HG03196 (cell line): ENCODE data around the gene PRKCH.

Experiments used
- ATAC-seq: cut with Tn5 transposase; IDR thresholded peaks from one replicate; pipeline ENCODE4 v1.9.1; 2021; ENCODE audit not compliant: unreplicated experiment

The PRKCH gene

DNA sequence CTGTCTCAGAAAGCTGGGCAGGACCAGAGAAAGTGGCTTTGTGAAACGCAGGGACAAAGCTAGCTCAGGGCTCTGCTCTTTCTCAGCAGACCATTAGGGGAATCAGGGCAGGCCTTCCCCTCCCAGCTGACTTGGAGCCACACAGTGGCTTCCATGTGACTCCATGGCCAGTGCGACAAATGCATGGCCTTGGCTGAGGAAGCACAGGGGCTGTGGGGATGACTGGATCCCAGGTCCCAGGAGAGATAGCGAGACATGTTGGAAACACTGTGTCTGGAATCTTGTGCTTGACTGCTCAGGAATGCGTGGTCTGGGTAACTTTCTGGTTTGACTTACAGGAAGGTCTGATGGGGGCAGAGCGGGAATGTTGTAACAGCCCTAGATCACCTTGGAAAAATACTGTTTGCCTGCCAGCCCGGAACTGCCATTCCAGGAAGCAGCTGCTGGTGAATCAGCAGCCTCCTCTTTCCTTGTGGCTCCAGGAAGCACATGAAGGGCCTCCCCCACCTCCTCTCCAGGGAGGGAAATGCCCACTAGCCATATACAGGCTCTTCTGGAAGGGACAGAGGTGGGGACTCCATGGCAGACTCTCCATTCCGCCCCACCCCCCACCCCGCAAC, 240.4 kb downstream of the PRKCH start:
- no peak for ATAC-seq

DNA sequence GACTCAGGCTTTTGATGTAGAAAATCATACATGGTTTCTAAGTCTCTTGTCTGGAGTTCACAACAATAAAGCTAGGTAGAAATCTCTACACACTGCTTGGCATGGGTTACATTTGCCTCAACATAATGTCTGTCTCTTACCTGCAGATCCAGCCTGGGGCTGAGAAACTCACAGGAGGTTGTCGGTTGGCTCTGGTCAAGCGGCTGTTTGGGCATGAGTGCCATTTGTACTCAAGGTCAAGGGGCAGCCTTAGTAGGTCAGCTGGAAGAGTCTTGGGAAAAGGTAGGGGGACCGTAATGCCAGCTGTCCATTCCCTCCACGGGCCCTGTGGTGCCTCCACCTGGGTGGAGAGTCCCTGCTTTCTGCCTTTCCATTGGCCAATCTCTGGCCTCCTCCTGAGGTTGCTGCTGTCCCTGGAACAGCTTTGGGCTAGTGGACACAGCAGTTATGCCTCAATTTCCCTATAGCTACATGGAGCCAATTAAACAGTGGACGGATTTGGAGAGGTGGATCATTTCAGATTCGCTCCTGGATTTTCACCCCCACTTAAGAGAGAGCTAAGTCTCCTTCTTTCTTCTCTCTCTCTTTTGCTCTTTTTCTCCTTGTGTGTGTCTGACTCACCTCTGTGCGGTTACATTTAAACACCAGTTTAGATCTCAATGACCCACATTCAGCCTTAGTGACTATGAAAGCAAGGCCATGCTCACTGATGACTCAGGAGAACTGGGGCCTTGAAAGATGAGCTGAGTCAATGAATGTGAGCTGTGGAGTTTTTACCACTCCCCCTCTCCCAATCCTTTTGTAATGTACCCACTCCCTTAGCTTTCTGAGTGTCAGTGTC, 241.2 kb downstream of the PRKCH start:
- no peak for ATAC-seq

DNA sequence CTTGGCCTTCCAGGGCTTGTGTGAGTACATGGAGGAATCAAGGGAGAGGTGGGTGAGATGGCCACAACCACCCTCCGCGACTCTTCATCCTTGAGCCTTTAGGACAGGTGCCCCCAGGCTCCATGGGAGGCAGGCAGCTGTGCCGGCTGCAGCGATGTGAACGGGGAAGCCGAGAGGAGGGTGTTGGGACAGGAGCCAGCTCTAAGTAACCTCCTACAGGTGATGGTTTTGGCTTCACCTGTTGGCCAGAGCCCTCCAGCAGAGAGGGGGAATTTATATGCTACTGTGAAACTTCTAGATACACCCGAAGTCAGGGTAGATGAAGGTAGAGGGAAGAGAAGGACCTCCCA, 241.8 kb downstream of the PRKCH start:
- no peak for ATAC-seq

DNA sequence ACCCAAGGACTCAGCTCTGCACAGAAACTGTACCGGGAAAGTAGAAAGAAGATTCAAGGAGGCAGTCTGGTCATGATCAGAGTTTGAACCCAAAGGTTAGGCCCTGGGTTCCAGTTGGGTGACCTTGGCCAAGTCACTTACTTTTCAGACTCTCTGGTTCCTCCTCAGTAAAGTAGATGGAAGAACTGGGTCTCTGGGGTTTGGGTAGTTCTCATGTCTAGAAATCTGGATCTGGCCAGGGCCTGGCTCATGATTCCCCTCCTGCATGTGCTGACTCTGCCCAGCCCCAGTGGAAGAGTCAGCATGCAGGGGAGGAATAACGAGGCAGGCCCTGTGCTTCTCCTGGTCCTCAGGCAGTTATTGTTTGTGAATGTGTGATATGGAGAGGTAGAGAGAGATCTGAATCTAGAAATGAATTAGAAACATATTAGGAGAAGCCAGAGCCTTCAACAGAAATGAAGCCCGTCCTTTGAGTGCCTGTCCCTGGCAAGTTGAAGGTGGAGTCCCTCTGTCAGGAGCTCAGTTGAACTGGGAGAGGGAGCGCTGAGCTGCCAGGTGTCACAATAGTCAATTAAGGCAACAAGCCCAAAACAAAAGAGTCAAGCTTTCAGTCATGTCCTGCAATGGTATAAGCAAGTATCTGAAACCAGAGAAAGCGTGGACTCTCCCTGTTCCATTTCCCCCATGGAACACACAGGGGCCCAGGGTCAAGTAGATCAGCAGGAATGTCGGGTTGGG, 242.7 kb downstream of the PRKCH start:
- ATAC-seq: no peak

DNA sequence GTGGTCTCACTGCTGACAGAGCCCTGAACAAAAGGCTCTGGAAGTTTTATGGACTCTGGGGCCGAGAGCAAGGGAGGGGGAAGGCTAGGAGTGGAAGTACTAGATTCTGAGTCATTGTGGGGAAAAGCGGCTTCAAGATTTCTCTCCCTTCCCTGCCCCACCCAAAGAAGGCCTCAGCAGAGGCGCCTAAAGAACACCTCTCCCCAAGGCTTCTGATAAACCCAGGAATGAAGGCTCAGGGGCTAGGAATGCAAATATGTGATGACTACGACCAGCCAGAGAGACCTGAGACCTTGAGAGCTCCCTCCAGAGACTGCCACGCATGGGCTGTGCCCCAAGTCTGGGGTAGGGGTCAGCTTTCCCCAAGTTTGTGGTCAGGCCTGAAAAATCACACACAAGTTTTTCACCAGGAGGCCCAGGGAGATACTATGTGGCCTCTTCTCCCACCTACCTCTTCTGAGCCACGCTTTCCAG, 243.3 kb downstream of the PRKCH start:
- ATAC-seq: no peak

DNA sequence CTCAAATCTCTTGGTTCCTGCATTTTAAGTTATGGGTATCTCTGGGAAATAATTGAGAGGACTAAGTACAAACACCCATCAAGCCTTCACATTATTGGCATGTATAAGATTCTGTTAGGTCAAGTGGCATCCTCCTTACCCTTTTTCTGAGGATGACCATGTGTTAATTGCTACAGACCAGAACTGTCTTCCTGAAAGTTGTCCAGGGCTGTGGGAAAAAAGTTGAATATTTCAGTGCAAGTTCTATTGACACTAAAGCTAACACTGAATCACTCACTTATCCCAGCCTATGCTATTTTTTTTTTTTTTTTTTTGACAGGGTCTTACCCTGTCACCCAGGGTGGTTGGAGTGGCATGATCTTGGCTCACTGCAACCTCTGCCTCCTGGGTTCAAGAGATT, 243.8 kb downstream of the PRKCH start:
- ATAC-seq: no peak

DNA sequence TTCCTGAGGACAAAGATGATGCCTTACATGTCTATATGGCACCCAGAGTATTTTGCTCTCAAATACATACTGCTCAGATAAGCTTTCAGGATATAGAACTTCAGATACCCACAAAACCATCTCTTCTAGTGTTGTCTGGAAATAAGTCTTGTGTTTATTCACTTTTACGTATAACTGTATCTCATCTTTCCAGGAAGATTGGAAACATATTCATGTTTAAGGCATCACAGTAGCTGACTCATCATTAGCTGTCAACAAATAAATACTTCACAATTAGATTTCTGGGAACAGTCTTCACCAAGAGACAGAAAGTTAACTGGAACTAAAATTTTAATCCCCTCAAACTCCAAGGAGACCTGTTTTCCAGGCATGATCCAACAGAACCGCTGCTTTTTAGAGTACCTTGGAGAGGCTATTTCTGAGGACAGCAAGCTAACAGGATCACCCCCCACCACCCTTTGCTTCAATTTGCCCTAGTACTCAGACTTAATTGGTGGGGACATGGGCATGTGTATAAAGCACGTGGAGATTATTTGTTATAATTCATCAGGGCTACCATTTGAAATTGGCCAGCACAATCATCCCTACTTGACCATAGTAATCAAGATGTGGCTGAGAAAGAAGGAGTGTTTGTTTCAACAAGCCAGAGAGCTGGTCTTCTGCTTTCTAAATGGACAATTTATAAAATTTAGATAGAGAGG, 244.6 kb downstream of the PRKCH start:
- no peak for ATAC-seq

DNA sequence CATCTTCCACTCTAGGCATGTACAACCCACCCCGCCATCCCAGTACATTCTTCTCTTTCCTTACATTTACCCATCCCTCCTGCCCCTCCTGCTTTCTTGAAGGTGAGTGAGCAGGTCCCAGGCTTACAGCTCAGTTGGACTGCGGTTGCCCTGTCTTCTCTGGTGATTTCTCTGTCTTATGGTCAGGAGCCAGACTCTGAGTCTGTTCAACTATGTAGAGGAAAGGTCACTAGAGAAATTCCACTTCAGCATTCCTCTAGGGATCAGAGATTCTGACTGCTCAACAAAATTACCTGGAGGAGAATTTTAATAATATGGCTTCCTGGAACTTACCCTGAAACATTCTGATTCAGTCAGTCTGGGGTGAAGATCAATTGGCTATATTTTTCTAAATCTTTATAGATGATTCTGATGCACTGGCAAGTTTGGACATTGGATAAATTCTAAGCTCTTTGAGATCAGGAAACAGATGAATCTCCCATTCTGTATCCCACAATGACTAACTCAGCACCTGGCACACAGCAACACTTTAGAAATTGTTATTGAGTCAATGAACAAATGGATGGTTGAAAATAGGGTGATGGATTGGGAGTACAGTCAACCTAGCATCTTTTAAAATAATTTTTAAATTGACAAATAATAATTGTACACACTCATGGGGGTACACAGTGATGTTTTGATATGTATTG, 245.3 kb downstream of the PRKCH start:
- no peak for ATAC-seq

DNA sequence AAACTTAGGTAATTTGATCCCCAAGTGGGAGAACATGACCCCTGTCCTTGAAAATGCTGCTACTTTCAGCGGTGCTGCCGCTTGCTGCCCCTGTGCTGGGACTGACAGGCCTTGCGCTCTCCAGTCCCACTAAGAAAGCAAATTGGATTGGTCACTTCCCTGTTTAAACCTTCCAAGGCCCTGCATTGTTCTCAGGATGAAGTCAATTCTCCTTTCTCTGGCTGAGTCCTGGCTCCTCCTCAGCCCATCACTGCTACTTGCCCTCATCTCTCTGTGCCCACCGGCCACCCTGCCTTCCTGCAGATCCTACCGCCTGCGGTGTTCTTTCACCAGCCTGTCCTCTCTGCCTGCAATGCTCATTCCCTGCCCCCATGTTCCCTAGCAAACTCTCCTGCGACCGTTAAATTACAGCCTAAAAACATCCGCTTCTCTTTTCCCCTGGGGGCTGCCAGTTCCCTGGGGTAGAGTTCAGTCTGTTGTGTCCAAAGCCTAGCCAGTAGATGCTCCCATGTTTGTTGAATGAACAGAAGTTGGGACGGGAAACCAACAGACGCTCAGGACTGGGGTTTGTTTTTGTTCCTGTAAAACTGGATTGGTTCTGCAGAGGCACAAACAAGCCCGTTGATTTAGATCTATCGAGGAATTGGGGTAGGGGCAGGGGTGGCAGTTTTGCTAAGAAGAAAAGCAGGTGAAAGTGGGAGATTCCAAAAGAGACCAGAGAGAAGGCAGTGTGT, 246.6 kb downstream of the PRKCH start:
- no peak for ATAC-seq

DNA sequence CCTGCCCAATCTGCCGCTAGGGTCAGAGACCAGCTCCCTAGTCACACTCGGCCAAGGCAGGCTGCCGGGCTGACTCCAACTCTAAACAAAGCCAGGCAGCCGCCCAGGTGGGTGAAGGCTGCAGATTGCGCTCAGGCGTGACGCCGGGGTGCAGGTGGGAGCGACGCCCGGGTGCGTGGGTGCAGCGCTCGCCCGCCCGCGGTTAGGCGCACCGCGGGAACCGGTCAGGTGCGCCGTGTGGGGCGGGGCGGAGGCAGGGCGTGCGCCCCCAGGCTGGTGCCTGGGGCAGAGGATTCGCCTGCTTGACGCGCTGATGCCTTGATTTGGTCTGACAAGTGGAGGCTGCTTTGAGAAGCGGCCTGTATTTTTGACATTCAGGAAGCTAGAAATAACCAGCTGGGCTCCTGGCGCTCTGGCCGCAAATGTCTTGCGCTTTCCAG, 247.2 kb downstream of the PRKCH start:
- ATAC-seq: peak; percentile 83

DNA sequence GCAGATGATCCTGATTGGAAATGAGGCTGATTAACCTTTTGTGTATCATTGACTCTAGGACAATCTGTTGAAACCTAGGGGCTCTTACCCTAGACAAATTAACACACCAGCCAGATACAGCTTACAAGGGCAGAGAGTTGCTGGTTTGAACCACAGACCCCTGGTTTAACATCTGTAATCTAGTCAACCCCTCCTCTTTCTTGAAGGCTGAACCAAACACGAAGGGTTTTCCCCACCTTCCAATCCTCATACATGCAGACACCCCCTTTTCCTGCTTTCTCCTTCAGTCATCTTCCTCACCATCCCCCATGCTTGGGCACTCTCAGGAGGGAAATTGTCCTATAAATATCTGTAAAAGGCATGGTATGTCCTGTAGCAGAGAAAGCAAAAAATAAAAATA, 247.9 kb downstream of the PRKCH start:
- no peak for ATAC-seq

DNA sequence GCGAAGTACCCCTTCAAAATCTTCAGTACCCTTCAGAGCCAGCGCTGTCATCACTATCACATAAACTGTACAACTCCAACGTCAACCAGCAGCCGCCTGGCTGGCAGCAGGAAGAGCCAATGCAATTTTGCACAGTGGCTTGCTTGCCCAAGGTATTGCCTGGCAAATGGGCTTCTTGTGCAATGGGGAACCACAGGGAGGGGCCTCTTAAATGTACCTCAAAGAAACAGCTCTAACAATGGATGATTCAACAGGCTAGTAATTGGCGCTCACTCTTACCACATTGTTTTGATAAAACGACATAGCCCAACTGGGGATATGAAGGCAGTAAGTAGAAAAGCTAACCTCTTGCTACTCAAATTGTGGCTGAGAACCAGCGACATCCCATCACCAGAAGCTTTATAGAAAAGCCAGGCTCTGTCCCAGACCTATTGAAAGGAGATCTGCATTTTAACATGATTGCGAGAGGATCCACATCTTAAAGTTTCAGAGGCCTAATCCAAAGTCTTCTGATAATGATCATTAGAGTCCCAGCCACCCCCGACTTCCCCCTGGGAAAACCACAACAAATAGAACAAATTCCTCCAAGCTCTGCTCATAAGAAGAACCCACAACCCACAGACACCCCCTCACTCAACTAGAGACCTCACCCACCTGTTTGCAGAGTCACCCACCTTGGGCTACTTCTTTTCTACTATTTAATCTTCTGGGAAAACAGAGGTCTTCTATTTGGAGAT, 248.6 kb downstream of the PRKCH start:
- ATAC-seq: no peak

DNA sequence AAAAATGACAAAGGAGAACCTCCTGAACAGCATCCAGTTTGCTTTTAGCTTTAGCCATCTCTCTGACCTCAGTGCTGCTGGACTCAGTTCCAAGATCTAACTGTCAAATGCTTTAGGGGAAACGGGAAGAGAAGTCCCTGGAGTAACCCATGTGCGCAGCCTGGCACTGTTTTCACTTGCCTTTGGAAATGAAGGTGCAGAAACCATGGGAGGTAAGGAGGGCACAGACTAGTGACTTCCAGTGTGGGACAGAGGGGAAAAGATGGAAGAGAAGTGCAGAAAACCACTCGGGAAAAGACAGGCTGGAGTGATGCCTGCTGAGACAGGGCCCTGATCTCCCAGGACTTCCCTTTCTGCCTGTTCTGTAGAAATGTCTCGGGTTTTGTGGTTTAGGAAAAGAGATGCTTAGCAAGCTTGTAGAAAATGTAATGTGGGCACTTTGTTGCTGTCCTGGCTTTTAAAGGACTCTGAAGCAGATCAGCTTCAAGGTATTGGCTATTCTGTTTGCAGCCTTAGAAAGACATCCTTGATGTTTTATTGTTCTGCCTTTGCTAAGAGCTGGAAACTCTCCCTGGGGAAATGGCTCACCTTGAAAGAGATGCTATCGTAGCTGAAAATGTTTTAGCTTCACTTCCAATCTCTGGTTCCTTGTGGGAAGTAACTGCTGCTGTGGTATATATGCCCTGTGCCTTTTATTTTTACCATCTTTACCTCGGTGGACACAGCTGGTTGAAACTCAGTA, 249.3 kb downstream of the PRKCH start:
- no peak for ATAC-seq

DNA sequence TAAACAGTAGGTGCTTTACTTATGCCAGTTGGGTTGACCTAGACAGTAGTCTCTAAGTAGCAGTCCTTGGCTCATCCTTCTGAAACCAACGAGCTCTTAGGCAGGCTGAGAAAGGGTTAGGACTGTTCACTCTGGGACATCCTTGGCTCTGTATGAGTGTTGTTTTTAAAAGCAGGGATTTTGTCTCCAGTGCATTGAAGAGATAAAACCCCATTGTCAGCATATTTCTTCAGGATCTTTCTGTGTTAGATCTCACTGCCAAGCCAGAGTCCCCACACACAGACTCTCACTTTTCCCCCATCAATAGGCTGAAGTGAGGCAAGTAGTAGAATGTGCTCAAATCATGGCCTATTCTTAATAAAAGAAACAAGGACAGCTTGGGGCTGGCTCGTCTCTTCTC, 250.5 kb downstream of the PRKCH start:
- no peak for ATAC-seq

DNA sequence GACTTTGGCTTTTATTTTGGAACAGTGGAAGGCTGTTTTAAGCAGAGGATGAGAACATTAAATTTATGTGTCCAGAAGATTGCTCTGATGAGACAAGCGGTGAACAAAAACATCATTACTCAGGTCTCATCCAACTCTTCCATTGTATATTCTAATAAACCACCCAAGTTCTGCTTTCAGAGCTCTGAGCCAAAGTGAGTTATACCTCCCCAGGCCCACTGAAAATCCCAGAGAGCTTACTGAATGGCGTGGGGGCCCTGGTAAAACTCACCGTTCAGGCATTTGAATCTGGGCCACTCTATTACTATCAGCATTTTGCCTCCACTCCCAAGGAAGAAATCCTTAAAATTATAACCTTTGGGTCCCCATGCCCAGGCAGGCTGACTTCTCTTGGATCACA, 251.9 kb downstream of the PRKCH start:
- ATAC-seq: no peak

DNA sequence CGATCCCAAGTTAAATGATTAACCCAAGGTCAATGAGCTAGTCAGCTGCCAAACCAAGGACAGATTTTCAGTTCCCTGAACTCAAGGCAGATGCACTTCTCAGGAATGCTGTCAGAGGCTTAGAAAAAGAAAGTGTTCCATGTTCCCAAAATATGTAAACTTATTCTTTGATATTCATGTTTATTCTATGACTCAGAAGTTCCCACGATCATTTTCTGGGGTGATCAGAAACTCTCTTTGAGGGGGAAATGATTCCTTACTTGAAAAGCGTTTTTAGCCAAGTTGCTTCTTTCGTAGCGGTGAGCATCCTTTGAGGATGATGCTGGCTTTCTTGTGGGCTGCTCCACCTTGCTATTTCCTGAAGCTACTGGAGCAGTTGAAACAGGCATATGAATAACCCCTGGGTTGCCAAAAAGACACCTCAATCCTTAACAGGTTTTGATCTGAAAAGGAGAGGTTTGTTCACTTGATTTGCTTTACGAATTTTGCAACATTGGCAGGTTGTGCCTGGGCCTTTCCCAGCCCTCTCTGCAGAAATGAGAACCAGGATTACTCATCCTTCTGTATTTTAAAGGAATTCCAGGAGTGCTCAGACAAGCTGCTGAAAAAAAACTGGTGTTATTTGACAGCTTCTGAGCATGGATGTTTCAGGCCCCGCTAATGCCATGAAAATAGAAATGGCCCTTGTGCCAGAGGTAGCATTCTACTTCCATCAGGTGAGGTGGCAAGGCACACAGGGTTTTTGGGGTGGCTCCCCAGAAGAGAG, 252.6 kb downstream of the PRKCH start:
- no peak for ATAC-seq

DNA sequence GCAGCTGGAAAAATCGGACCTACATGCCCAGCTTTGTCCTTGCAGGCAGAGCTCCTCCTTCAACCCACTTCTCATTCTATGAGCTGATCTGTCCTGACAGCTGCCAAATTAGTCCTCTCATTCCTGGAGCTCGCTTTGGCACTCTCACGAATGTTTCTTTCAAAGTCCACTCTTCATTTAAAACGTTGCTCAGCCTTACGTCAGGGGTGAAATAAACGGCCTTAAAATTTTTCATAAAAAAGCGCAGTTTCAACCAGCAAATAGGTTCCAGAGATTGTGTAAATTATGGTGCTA, 253.1 kb downstream of the PRKCH start:
- ATAC-seq: no peak

DNA sequence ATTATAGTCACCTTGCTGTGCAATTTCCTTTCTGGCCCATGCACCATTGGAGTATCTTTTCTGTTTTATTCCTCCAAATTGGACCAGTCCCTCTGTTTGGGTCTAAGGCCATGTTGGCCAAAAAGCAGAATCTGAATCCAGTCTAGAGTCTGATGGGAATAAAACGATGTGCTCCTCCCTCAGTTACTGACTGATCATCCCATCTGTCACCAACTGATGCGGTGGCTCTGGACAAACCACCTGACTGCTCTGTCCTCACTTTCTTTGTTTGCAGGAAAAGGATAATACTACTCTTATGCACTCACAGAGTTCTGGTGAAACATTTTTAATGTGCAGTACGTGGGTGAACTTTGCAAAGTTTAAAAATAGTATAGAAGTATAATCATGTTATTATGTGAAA, 253.7 kb downstream of the PRKCH start:
- ATAC-seq: no peak
